Erythroblast (primary cell): ENCODE data around the gene DCP1B.

Source experiments
- GATA1 ChIP-seq: IDR thresholded peaks from 2 replicates; pipeline ENCODE4 v1.6.1; 2011; ENCODE audit warnings: low read depth, mild to moderate bottlenecking, control low read depth, low read length, moderate library complexity
- POLR2A ChIP-seq: IDR thresholded peaks from 2 replicates; pipeline ENCODE4 v1.6.1; 2011; ENCODE audit warnings: mild to moderate bottlenecking, low read length

GRCh38 chr12:1932264-1932777 lies 71.9 kb downstream of the DCP1B start:
- TF ChIP-seq POLR2A (no peak), GATA1 (no peak)
